GM21526 (cell line): ENCODE measurements around the gene CDK8.
"Not testable (repeated sequence)": the region's sequence is repeated elsewhere in the genome, so short reads cannot be mapped to it uniquely, and the experiment has no call there.

Experiments
- ATAC-seq: cut with Tn5 transposase; IDR thresholded peaks from one replicate; pipeline ENCODE4 v1.9.1; 2021; ENCODE audit warnings: moderate library complexity; ENCODE audit not compliant: unreplicated experiment, low FRiP score

The CDK8 gene

DNA sequence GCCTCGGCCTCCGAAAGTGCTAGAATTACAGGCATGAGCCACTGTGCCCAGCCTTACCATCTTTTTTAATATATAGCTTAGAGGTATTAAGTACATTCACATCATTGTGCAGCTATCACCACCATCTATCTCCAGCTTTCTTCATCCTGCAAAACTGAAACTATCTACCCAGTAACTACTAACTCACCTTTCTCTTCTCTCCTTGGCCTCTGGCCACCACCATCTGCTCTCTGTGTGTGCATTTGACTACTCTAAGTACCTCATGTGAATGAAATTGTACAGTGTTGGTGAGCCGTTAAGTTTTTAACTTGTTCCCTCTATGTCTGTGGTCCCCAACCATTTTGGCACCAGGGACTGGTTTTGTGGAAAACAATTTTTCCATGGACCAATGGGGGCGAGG, 56.1 kb downstream of the CDK8 start:
- no peak for ATAC-seq

DNA sequence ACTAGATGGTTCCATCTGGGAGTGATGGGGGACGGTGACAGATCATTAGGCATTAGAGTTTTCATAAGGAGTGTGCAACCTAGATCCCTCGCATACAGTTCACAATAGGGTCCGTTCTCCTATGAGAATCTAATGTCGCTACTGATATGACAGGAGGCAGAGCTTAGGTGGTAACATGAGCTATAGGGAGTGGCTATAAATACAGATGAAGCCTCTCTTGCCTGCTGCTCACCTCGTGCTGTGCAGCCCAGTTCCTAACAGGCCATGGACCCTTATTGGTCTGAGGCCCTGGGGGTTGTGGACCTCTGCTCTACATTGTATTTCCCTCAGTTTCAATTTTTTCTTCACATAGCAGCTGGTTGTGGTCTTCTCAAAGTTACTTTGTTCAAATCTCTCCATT, 56.5 kb downstream of the CDK8 start:
- ATAC-seq = no peak

DNA sequence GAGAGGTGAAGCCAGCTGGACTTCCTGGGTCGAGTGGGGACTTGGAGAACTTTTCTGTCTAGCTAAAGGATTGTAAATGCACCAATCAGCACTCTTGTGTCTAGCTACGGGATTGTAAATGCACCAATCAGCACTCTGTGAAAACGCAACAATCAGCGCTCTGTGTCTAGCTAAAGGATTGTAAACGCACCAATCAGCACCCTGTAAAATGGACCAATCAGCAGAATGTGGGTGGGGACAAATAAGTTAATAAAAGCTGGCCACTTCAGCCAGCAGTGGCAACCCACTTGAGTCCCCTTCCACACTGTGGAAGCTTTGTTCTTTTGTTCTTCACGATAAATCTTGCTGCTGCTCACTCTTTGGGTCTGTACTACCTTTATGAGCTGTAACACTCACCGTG, 58.1 kb downstream of the CDK8 start:
- not testable (repeated sequence) for ATAC-seq

DNA sequence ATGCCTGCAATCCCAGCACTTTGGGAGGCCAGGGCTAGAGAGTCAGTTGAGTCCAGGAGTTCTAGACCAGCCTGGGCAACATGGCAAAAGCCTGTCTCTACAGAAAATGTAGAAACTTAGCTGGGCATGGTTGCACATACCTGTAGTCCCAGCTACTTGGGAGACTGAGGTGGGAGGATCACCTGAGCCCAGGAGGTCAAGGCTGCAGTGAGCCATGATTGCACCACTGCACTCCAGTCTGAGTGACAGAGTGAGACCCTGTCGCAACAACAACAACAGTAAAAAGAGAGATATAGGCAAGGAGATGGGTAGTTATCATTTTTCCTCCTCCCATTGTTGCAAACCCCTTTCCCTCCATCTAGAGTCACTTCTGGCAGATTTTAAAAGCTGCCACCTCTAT, 62.2 kb downstream of the CDK8 start:
- not testable (repeated sequence) for ATAC-seq

DNA sequence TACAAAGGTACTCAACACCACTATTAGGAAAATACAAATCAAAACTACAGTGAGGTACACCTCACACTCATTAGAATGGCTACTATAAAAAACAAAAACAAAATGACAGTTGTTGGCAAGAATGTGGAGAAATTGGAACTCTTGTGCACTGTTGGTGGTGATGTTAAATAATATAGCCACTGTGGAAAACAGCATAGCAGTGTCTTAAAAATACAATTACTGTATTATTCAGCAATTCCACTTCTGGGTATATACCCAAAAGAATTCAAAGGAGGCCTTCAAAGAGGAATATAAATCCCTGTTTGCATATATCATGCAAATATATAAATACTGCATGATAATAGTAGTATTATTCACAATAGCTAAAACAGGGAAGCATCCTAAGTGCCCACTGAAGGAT, 66.8 kb downstream of the CDK8 start:
- no peak for ATAC-seq

DNA sequence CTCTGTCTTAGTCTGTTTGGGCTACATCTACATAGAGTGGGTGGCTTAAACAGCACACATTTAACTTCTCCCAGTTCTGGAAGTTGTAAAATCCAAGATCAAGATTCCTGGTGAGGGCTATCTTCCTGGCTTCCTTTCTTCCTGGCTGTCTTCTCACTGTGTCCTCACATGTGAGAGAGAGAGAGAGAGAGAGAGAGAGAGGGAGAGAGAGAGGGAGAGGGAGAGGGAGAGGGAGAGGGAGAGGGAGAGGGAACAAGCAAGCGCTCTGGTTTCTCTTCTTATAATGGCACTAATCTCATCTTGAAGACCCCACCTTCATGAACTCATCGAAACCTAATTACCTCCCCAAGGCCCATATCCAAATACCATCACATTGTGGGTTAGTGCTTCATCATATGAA, 69.2 kb downstream of the CDK8 start:
- ATAC-seq = no peak

DNA sequence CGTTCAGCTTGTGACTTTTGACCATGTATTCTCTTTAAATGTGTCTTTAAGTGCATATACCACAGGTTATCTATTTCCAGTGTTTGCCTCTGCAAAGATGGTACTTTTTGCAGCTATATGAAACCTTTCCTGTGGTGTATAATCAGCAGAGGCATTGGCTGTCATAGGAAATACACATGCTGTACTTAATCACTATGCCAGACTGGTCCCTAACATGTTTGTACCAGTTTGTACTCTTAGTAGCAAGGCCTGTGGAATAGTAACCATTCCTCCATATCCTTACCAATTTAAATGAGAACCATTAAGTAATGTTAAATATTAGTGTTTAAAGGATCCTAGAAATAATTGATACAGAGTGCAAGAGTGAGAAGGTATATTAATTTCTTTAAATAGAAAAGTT, 69.8 kb downstream of the CDK8 start:
- no peak for ATAC-seq

DNA sequence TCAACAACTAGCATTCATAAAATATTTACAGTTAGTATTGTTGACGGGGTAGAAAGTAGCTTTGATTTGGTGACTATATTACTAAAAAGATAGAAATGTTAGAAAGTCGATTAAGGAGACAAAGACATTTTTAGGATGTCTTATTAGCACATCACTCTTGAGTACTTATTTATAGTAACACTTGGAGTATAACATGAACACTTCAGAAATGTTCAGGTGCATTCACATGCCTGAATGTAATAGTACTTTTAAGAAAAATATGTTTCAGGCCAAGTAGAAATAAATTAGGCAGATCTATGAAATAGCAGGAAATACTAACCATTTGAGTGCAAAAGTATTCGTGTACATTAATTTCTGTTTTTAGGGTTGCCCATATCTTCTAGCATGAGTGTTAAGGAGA, 70.4 kb downstream of the CDK8 start:
- no peak for ATAC-seq

DNA sequence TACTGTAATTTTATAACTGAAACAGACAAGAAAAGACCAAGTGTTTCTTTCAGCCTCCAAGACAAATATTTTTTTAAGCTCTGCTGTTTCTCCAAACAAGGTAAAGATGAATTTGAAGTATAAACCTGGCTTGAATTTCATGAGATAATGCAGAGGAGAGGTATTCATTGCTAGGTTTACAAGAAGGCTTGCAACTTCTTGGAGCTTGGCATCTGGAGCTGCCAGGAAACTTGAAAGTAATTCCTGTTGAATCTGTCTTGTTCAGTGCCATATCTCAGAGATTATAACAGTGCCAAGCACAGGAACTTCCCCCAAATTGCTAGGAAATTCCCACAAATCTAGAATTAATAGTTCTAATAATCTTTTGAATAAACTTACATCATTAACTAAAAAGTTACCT, 70.9 kb downstream of the CDK8 start:
- ATAC-seq = no peak

DNA sequence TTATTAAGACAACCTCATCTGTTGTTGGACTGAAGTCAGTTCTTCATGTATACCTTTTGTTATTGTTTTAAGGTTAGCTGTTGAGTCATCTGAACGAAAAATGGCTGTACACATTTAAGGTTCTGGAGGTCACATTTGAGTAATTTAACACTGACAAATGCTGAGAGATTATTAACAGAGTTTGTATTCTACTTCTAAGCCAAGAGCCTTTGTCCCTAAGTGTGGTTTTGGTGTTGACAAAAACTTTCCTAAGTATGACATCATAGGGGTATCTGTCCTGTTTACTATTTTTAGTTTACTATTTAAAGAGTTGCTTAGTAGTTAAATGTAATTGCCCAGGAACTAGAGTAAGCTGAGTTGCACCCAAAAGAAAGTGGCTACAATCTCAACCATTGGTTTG, 71.9 kb downstream of the CDK8 start:
- no peak for ATAC-seq

DNA sequence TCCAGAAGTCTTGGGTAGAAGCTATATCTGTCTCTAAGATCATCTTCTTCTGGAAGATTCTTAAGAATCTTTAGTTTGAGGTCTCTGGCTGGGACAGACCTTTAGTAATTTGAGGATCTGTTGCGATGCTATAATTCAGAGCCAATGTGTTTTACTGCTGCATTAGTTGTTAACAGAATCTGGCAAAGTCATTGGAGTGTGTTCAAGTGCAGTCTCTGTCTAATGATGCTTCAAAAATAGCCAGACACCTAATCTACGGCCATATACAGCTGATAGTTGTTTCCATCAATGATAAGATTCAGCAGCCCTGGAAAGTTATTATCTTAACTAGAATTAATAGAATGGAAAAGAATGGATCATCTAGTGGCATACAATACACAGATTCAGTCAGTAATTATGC, 72.6 kb downstream of the CDK8 start:
- ATAC-seq = no peak

DNA sequence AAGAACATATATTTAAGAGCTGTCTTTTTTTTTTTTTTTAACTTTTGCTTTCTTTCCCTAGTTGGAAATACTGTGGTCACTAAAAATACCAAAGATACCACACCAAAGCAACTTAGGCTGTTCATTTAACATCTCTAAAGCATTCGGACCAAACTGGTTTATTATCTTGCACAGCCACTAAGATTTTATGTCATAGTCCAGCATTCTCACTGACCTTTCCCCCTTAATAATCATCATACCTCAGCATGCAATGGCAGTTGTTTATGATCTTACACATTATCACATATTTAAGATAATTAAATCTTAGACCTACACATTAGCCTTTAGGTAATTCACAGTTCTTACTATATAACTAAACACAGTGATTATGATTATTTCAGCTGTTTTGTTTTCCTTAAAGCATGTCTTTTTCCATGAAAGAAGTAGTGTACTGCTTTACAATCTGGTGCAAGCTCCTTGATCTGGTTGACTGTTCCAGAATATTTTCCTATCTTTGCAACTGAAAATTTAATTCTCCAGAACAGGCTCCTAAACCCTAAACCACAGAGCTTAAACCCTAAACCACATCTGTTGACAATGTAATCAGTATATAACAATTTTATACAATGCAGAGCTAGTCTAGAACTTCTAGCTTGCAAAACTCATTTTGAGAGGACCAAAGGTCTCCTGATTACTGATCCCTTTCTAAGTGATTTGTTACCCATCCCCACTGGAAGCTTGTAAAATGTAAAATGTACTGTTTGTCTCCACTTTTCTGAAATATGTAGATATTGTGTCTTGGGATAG, 74.2 kb downstream of the CDK8 start:
- ATAC-seq = no peak

DNA sequence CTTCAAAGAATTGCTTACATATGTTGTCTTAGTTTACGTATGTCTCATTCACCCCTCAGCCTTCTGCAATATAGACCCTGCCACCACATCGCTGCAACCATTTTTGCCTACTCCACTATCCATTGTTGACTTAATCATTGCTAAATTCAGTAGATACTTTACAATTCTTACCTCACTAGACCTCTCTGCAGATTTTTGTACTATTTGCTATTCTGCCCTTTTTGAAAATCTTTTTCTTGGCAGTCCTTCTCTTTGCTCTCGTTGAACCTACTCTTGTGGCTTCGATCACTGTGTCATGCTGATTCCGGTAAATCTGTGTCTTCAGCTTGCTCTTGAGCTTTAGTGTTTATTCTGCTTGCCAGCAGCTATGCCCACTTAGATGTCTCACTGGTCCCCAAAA, 81.2 kb downstream of the CDK8 start:
- no peak for ATAC-seq

DNA sequence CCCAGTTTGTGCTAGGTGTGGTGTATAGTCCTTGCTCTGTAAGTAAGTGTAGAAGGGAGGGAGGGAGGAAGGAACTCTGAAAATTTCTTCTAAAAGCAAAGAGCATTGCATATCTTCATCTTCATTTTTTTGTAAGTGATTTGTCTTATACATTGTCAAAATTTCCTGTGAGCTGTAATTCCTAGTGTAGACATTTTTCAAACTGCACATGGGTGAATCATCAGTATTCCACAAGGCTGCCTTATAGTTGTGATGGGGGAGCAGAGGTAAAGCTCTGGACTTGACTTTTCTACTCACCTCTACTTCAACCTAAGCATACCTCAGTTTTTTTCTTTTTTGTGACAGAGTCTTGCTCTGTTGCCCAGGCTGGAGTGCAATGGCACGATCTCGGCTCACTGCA, 86.9 kb downstream of the CDK8 start:
- ATAC-seq = no peak

DNA sequence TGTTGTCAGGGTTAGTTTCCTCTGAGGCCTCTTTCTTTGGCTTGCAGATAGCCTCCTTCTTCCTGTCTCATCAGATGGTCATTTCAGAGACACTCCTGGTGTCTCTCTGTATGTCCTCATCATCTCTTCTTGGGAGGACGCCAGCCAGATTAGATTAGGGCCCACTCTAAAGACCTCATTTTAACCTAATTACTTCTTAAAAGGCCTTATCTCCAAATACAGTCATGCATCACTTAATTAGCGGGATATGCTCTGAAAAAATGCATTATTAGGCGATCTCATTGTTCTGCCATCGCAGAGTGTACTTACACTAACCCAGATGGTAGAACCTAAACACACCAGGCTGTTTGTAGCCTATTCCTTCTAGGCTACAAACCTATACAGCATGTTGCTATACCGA, 89.0 kb downstream of the CDK8 start:
- no peak for ATAC-seq

DNA sequence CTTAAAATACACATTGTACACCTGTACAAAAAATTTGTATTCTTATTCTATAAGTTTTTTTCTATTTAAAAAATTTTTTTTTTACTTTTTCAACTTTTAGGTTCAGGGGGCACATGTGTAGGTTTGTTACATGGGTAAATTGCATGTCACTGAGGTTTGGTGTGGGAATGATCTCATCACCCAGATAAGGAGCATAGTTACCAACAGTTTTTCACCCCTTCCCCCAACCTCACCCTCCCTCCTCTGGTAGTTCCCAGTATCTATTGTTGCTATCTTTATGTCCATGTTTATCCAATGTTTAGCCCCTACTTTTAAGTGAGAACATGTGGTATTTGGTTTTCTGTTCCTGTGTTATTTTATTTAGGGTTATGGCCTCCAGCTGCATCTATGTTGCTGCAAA, 89.9 kb downstream of the CDK8 start:
- ATAC-seq = no peak

DNA sequence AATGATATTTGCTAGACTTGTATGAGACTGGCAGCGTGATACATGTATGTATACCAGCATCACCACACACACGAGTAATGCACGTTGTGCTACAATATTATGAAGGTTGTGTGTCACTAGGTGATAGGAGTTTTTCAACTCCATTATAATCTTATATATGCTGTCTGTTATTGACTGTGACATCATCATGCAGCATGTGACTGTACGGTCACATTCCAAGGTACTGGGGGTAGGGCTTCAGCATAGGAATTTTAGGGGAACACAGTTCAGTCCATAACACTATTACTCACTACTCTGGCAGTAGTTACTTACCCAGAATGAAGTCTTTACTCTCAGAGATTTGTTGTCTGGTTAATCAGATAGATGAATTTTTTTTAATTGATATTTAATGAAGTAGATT, 91.1 kb downstream of the CDK8 start:
- ATAC-seq = no peak

DNA sequence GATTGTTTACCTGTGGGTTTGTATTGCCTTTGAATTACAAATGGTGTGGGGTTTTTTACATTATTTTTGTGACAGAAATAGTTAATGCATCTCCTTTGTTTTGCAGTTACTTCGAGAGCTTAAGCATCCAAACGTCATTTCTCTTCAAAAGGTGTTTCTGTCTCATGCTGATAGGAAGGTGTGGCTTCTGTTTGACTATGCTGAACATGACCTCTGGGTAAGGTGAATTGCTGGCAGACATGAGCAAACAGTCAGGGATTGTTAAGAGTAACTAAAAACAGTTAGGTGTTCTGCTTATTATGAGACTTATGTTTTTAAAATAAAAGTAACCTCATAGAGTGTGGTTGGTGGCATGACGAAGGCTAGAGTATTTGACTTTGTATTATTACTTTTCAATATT, 95.0 kb downstream of the CDK8 start:
- ATAC-seq = no peak

DNA sequence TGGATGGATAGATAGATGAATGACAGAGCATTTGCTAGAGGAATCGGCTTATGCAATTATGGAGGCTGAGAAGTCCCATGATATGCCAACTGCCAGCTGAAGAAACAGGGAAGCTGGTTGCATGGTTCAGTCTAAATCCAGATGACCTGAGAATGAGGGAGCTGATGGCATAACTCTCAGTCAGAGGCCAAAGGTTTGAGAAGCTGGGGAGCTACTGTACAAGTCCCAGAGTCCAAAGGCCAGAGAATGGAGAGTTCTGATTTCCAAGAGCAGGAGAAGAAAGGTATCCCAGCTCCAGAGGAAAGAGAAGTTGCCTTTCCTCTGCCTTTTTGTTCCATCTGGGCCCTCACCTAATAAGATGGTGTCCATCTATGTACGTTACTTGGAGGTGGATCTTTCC, 108.3 kb downstream of the CDK8 start:
- ATAC-seq = no peak

DNA sequence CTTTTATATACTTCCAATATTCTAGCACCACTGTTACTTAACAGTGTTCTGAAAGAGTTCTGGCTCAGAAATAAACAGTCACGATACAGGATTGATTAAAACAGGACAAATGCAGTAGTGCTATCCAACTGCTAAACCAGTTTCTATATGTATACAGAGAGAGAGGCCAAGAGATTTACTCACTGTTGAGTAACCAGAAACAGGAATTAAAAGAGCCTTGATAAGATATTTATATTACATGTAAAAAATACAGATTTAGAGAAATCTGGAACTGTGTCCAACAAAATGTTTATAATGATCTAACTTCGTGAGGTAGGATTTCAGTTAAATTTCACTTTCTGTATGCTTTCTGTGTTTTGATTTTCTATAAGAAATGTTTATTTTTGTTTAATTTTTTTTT, 116.6 kb downstream of the CDK8 start:
- no peak for ATAC-seq

DNA sequence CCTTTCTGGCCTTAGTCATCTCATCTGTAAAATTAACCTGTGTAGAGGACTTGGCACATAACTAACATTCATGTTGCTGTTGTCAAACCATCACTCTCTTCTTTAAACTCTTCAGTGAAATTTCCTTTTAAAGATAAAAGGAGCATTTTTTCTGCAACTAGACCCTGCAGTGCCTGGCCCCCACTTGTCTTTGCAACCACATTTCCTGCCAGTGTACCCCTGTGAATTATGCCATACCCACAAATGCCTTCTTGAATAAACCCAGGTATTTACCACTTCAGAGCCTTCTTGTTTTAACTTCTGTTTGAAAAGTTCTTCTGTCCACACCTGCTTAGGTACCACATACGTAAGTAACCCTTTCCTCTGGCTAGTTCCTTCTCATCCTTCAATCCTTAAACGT, 118.8 kb downstream of the CDK8 start:
- ATAC-seq = no peak

DNA sequence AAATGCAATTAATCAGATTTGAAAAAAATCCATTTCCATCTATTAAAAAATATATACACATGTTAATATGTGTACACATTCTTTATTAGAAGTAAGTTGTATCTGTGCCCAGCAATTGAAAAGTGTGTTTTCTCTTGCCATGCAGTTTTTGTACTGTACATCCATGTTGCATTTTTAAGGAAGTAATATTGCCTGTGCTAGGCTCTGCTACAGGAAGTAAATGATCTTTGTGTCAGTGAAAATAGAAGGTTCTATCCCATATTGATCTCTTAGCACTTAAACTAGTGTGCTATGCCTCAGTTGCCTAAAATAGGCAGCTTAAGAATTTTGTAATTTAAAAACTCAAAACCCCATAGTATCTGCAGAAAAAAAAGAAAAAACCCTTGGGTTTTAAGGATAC, 122.5 kb downstream of the CDK8 start:
- no peak for ATAC-seq

DNA sequence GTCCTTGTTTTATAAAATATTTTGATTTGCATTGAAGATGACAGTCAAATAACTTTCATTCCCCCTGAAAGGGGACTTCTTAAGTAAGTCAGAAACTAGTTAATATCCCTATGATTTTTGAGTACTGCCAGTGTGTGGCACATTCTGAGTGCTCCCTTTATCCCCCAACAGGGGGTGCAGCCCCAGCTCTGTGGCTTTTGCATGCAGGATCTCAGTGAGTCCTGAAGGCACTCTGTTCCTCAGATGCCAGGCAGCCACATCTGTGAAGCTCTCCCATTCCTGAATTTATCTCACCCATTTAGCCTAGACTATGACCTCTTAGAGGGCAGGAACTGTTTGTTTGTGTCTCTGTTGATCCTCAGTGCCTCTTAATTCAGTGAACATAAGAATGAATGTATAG, 123.1 kb downstream of the CDK8 start:
- ATAC-seq = no peak
